Activated CD4-positive, CD25-positive, alpha-beta regulatory T cell treated with anti-CD3 and anti-CD28 coated beads, Interleukin-2, amount 50 U/mL, for 24 hours (primary cell): ENCODE results near the gene DUSP7.
"Not testable (repeated sequence)": the region's sequence is repeated elsewhere in the genome, so short reads cannot be mapped to it uniquely, and the experiment has no call there.

ENCODE experiments used
- ATAC-seq, 2 donors: fragments of 150-1000 bp; cut with Tn5 transposase; one replicate each; pipeline ENCODE4 v1.10.0; 2021; ENCODE audit warnings: mild to moderate bottlenecking in 1 of 2, moderate library complexity in 1 of 2

DUSP7 gene

DNA sequence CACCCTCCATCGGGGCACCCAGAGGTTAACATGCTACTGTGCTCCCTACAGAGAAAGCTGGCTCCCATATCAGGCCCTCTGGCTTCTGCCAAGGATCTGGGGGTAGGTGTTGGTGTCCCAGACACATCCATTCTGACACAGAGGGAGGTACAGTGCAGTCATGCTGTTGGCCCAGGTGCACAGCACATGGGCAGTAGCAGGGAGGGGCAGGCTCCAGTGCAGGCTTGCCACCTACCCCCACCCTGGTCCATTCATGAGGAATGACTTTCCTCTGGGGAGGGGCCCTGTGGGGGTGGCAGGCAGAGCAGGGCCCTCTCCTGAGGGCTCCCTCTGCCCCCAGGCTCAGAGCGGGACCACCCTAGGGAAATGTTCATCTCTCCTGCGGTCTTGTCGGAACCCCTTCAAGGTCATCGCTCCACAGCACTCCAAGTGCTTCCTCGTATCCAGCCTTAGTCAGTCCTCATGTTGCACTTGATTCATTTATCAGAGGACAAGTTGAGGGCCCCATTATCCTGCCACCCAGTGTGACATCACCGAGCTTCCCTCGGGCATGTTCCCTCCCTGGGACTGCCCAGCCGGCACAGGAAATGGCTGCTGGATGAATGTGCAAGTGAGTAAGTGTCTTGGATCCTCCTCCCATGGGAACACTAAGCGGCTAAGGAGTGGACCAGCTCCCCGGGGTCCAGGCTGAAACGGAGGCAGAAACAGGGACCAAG lies 10.0 kb downstream of the DUSP7 start:
- no peak for ATAC-seq

DNA sequence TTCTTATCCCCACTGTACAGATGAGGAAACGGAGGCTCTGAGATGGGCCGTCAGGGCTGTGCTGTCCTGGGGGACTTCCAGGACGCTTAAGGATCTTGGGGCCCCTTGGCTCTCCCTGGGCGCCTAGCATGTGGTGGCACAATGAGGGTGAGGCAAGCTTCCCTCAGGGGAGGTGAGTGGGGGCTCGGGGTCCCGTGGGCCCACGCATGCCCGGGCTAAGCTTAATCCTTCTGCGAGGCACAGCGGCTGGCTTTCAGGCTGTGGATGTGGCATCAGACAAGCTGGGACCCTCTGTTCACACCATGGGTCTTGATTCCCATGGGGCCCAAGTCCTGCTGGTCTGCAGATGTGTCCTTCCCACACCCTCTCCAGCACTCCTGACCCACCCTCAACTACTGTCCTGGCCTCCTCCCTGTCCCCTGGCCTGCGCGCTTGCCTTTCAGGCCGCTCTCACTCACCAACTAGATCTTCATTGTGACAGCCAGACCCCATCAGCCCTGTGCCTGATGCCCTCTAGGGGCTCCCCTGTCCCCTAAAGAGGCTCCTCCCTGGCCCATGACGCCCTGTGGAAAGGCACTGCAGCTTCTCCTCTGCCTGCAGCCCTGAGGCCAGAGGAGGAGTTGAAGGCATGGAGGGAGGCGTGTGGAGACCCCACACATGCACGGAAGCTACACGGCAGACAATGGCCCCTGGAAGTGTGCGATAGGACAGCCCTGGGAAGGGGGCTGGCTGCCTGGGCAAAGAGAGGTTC lies 11.3 kb downstream of the DUSP7 start:
- ATAC-seq: peak in 1 of 2 donors; percentile 13

- no peak for ATAC-seq
Observed at GRCh38 chr3:52043750-52044149, 12.6 kb downstream of the DUSP7 start.

GRCh38 chr3:52043039-52043438 lies 13.3 kb downstream of the DUSP7 start:
- ATAC-seq: not testable (repeated sequence)

DNA sequence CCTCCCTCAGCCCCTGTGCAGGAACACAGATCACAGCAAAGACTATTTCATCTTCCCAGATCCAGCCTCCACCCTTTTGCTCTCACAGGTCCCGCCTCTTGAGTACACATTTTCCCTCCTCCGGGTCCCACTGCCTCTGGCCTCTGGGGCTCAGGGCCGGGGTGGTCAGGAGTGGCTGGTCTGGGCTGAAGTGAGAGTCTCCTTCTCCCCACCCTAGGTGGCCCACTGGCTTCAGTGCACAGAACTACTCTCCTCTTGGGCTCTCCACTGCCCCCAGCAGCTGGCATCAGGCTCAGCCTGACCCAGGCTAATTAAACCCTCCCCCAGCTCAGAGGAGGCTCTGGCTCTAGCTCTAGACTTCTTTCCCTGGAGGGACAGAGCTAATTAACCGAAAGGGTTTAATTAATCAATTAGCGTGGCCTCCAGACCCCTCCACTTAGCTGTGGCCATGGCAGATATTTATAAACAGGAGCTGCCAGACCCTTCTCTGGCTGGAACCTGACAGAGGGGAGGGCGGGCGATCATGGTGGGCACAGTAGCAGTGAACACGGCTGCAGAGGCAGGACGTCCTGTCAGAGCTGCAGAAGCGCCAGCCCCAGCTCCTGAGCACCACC lies 15.1 kb downstream of the DUSP7 start:
- ATAC-seq: no peak

DNA sequence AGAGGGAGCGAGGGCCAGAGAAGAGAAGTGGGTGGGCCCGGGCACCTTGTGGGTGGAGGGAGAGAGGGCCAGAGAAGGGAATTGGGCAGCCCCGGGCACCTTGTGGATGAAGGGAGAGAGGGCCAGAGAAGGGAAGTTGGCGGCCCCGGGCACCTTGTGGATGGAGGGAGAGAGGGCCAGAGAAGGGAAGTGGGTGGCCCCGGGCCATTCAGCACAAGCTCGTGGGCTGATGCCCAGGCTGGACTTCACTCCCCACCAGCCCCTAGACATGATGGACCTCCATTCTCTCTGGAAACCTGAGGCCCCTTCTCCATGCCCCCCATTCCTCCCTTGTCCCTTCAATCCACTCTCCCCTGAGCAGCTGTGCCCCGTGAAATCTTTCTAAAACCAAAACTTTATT lies 15.8 kb downstream of the DUSP7 start:
- ATAC-seq: no peak

DNA sequence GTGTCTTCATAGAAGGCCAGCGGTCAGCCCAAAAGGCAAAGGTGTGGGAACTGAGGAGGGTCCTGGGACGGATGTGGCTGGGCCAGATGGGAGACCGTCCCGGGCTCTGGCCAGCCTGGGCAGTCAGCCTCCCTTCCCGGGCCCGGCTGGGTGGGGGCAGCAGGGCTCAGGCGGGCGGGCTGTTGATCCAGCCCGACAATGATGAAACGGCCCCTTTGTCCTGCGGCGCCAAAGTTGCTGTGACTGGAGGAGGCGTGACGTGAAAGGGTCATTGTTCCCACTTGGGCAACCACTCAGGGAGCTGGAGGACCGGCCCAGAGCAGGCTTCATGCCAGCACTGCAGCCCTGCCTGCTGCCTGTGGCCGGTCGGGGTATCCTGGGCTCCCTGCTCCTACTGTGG lies 16.5 kb downstream of the DUSP7 start:
- ATAC-seq: no peak

DNA sequence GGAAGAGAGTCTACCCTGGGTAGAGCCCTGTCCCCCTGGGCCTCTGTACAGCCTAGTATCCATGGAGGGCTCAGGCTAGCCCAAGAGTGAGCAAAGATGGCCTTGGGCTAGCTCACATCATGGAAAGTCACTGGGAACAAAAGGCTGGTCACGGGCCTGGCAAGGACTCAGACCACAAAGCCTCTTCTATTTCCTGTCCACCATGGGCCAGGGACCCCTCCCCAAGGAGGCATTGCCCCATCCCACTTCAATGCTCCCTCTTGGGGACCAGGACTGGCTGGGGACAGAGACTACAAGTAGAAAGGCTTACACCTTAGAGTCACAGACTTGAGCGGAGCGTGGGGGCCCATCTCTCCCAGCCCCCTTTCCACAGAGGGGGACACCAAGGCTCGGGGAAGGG lies 16.9 kb downstream of the DUSP7 start:
- no peak for ATAC-seq

- no peak for ATAC-seq
Observed at GRCh38 chr3:52038227-52038626, 18.1 kb downstream of the DUSP7 start.

DNA sequence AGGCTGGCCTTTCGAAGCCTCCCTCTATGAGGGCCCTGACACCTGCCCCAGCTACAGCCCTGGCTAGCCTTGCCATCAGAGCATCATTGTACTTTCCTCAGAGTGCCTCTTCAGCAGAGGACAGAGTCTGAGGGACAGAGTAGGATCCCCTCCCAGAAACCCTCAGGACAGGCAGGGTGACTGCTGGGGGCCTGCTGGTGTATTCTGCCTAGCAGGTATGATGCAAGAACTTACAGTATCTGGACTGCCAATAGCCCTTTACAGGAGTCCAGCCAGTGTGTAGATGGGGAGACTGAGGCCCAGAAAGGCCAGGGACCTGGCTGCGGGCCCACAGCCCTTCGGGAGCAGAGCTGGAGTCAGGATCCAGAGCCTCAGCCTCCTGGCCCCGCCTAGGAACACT lies 19.1 kb downstream of the DUSP7 start:
- ATAC-seq: no peak

DNA sequence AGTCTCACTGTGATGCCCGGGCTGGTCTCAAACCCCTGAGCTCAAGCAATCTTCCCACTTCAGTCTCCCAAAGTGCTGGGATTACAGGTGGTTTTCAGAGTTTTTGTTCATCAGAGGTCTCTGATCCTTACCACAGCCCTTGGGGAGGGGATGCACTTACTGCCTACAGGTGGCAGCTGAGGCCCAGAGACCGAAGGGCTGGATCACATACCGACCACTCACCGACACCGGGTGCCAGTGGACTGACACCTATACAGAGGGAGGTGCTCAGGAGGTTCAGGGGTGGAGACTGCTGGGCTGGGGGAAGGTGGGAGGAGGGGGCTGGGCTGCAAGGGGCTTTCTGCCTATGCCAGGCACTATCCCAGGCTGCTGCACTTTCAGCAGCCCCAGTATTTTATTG lies 19.5 kb downstream of the DUSP7 start:
- ATAC-seq: no peak

DNA sequence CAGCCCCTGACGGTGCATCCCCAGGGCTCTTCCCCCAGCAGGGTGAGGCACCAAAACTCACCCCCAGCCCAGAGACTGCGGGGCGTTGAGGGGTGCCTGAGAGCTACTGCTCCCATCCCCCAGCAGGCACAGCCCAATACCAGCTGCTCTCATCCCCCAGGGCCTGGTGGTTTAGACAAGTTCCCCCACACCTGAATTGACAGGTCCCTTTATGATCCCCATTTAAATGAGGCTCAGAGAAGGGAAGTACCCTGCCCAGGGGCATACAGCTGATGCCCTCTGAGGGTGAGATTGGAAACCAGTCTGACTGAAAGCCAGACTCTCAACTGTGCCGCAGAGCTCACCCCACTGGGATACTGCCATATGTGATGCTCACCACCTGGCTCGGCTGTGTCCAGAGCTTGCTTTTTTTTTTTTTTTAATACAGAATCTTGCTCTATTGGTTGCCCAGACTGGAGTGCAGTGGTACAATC lies 20.1 kb downstream of the DUSP7 start:
- peak; percentile 39 to 48 for ATAC-seq

- no peak for ATAC-seq
Observed at GRCh38 chr3:52034651-52035050, 21.7 kb downstream of the DUSP7 start.

DNA sequence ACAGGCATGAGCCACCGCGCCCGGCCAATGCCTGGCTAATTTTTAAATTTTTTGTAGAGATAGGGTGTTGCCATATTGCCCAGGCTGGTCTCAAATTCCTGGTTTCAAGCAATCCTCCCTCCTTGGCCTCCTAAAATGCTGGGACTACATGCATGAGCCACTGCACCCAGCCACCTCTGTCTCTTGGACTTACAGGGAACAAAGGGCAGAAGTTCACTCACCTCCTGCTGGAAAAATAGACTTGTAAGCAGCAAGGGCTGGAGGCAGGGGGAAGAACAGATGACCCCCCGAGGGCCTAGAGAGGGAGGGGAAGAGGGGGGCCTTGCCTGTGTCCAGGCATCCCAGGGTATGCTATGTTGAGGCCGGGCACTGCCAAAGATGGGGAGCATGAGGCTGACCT lies 22.2 kb downstream of the DUSP7 start:
- no peak for ATAC-seq

GRCh38 chr3:52033748-52034147 lies 22.6 kb downstream of the DUSP7 start:
- ATAC-seq: not testable (repeated sequence)

DNA sequence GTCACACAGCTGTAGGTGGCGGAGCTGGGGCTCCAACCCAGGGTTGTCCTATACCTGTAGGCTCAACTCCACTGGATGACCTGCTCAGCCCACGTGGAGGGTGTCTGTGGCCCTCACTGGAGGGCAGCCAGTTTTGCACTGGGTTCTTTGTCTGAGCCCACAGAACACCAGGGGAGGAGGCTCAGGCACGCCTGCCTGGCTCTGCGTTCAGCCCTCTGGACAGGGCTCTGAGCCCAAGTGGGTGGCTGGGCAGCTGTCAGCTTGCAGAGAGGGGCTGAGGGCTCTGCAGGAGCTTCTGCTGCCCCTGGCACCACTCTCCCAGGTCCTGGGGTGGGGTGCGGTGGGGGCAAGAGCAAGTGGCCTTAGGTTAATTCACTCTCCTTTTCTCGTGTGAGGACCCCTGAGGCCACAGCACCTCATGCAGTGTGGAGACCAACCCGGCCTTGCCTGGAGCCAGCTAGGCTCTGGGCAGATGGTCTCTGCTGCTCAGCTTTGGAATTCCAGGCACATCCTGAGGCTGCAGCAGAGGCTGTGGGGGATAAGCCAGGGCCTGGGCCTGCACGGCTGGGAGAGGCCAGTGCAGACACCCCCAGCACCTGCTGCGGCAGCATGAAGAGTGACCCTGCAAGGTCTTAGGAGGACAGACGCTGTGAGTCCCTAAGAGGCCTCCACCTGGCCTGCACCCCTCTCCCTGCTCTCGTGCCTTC lies 23.5 kb downstream of the DUSP7 start:
- ATAC-seq: no peak

- no peak for ATAC-seq
Observed at GRCh38 chr3:52031896-52032295, 24.5 kb downstream of the DUSP7 start.

- ATAC-seq: no peak
Observed at GRCh38 chr3:52030714-52031310, 25.6 kb downstream of the DUSP7 start.

DNA sequence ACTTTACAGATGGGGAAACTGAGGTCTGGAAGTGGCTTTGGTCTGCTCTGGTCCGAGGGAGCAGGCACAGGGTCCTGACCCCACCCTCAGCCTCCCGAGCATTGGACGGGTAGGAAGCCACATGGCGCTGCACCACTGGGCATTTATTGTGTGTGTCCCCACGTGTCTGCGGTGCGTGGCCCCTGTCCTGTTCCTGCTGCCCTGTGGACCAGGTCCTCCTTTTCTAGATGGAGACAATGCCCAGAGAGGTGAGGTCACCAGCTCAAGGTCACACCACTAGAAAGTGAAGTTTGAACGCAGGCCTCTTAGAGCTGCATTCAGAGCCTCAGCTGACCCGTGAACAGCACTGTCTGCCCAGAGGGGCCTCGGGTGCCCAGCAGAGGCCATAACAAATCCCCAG lies 26.8 kb downstream of the DUSP7 start:
- no peak for ATAC-seq

DNA sequence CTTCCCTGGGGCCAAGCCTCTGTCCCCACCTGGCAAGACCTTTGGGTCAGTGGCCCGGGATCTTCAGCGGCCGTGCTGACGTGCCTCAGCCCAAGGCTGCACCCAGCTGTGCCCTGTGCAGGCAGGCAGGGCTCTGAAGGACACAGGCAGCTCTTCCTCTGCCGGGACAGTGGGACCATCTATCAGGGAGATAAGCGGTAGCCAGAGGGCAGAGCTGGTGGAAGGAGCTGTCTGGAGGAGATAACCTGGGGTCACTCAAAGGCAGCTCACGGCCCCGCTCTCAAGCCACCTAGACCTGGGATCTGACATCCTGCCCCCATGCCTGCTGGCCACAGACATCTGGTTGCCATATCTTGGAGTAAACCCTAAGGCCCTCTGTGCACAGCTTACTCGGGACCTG lies 27.3 kb downstream of the DUSP7 start:
- ATAC-seq: no peak

DNA sequence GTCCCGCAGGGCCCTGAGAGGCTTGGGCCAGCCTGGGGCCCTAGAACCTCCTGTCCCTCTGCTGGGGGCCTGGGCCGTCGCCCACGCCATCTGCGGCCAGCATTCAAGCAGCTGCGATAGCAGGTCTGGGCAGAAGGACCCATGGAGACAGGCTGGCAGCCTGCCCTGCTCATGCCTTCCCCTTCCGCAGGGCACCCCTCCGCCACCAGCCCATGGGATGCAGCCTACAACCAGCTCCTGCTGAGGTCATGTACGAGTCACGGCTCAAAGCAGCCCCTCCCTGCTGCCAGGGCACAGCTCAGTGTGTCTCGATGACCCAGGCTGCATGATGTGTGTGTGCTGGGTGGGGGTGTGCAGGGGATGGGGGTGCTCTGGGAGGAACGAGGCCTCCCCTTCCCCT lies 27.8 kb downstream of the DUSP7 start:
- no peak for ATAC-seq

DNA sequence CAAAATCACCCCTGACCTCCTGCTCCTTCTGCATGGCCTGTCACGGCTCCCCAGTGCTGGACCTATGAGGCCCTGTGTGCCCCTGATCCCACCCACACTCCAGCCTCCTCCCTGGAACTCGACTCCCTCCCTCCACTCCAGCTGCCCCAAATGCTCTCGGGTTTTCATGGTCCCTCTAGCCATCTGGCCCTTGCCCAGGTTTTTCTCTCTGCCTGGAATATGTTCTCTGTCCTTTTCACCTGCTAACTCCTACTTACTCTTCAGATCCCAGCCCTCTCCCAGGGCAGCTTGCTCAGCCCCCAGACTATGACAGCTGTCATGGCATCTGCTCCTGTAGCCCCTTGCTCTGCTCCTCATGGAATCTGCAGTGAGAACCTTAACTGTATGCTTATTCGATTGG lies 30.3 kb downstream of the DUSP7 start:
- no peak for ATAC-seq

DNA sequence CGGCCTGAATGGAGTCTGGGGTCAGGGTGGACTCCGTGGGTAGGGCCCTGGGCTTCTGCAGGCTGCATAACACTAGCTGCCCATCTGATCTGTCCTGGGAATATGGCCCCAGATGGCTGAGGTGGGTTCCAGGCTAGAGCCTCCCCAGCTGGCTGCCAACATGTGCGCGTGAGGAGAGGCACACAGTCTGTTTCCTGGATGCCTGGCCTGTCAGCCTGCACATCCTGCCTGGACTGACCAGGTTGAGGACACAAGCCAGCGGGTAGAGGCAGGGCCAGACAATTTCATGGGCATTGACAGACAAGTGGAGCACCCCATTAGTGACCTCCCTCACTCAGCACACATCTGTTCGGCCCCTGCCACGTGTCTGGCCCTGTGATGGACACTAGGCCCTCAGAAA lies 30.9 kb downstream of the DUSP7 start:
- ATAC-seq: no peak
